ENCODE measurements around the gene EARS2. TPM values are rescaled to one million over a fixed set of nuclear protein-coding genes. Genes with fewer than 3 reads are reported as not detected.
A peak's percentile ranks its signal among the peaks of the same experiment; 100 is the strongest.

EARS2 gene
- total and polyA plus RNA-seq, 9 of the 15 experiments (the other 6 are each of a cell fraction or from before 2014, with no cell fraction given): 17.6 to 58.6 (median 36.3) TPM

- peak; percentile 64; the same call in 1 of the 2 replicates for TF ChIP-seq ZNF431 (CRISPR knock-in tag; IDR thresholded peaks at IDR 0.05)
- TF ChIP-seq, protein P1, sequence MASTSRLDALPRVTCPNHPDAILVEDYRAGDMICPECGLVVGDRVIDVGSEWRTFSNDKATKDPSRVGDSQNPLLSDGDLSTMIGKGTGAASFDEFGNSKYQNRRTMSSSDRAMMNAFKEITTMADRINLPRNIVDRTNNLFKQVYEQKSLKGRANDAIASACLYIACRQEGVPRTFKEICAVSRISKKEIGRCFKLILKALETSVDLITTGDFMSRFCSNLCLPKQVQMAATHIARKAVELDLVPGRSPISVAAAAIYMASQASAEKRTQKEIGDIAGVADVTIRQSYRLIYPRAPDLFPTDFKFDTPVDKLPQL (IDR thresholded peaks at IDR 0.05; ENCODE audit: extremely low read depth, insufficient read length): no peak
- TF ChIP-seq RBM34 (IDR thresholded peaks at IDR 0.05; ENCODE audit: borderline replicate concordance, insufficient read depth, low read length): no peak
- TF ChIP-seq, protein P2, sequence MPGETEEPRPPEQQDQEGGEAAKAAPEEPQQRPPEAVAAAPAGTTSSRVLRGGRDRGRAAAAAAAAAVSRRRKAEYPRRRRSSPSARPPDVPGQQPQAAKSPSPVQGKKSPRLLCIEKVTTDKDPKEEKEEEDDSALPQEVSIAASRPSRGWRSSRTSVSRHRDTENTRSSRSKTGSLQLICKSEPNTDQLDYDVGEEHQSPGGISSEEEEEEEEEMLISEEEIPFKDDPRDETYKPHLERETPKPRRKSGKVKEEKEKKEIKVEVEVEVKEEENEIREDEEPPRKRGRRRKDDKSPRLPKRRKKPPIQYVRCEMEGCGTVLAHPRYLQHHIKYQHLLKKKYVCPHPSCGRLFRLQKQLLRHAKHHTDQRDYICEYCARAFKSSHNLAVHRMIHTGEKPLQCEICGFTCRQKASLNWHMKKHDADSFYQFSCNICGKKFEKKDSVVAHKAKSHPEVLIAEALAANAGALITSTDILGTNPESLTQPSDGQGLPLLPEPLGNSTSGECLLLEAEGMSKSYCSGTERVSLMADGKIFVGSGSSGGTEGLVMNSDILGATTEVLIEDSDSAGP (CRISPR knock-in tag; IDR thresholded peaks at IDR 0.05): peak; percentile 99
- TF ChIP-seq FOXA3 (CRISPR knock-in tag; conservative IDR thresholded peaks at IDR 0.05 in 1 of 2, IDR thresholded peaks at IDR 0.05 in 1 of 2): no peak
- TF ChIP-seq ZNF384 (IDR thresholded peaks at IDR 0.05; ENCODE audit: low read depth, low read length): 0 out of 2 replicates have a peak, but pooled peaks have one; percentile 45
- peak; percentile 56; the same call in 1 of the 2 replicates for TF ChIP-seq PML (IDR thresholded peaks at IDR 0.05; ENCODE audit: low read length)
- no peak for TF ChIP-seq POU5F1 (IDR thresholded peaks at IDR 0.05; ENCODE audit: borderline replicate concordance, low read depth, low read length, partially characterized antibody)
- TF ChIP-seq HMGXB4 (CRISPR knock-in tag; IDR thresholded peaks at IDR 0.05): no peak; the same call in 1 of the 2 replicates
- no peak for TF ChIP-seq CAMTA2 (CRISPR knock-in tag; conservative IDR thresholded peaks at IDR 0.05)
- TF ChIP-seq NR2C2 (CRISPR knock-in tag; IDR thresholded peaks at IDR 0.05): peak; percentile 55; the same call in 1 of the 2 replicates
- peak; percentile 95 for TF ChIP-seq NR2C2 (tag; IDR thresholded peaks at IDR 0.05)
- TF ChIP-seq HNRNPH1 (optimal IDR thresholded peaks at IDR 0.05; ENCODE audit: low read depth, low read length): no peak
- TF ChIP-seq, protein P3, sequence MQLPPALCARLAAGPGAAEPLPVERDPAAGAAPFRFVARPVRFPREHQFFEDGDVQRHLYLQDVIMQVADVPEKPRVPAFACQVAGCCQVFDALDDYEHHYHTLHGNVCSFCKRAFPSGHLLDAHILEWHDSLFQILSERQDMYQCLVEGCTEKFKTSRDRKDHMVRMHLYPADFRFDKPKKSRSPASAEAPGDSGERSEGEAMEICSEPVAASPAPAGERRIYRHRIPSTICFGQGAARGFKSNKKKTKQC (CRISPR knock-in tag; IDR thresholded peaks at IDR 0.05): peak; percentile 69; the same call in 1 of the 2 replicates
- TF ChIP-seq ETV1 (tag; conservative IDR thresholded peaks at IDR 0.05; ENCODE audit: low read depth): peak; percentile 94
- peak; percentile 97 for TF ChIP-seq XRCC5 (IDR thresholded peaks at IDR 0.05; ENCODE audit: low read depth, low read length)
- TF ChIP-seq POLR3G (IDR thresholded peaks at IDR 0.05; ENCODE audit: extremely low read depth, insufficient read length, insufficient replicate concordance): no peak
Observed at GRCh38 chr16:23556881-23557778, at the start of gene EARS2, which contains the start of gene UBFD1 (continued).
